HL-60/S4 treated with retinoic acid at 250 ng/mL for 4 days and 3 days (cell line): Measurements from ENCODE around the gene EFCAB11.
"Not testable (repeated sequence)": the region's sequence is repeated elsewhere in the genome, so short reads cannot be mapped to it uniquely, and the experiment has no call there.

Experiments
- in situ Hi-C: fragments of 300-500 bp; cut with MboI; formaldehyde crosslinking; loops from 2 replicates; pipeline ENCODE4 v1.7.0; 2022; ENCODE audit warnings: low sequenced_read_pairs

The EFCAB11 gene

DNA sequence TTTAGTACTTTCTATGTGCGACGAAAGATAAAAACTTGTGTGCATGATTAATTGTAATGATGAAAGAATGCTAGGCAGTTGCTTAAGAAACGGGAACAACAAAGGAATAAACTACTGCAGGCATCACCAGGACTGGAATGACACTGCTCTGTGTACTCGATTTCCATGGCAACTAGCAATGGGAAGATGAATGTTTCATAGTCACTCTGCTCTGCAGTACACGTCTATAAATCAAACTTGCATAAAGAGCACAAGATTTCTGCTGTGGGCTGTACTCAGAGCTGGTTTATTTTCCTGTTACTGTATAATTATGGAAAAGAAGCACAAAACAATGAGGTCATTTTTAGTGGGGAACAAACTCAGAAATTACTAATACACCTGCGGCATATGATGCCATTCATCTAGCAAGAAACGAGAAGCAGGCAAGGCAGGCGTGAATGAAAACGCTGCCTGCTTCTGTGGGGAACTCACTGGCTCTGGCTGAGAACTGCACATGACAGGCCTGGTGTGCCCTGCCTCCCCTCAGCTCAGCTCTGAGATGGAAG, 41.8 kb downstream of the EFCAB11 start:
- in situ Hi-C loops: loop anchor here (25.0 kb wide), 4 partner anchors 500 to 1425 kb away; partner anchors contain the start of gene FOXN3

DNA sequence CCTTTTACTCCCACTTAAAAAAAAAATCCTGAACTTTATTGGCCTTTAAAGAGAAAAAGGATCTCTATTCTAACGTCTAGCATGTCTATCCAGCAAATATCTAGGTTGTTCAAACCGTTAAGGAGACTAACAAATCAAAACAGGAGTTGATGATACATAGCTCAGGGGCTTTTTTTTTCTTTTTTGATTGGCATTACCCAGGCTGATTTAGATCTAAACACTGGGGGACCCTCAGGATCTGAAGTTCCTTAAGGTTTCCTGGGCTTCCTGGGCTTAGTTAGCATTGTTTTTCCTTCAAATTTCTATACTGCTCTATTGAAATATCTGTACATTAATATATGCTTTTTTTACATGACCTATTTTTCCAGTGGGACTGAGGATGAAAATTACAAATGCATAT, 42.3 kb downstream of the EFCAB11 start:
- in situ Hi-C loops: loop anchor here (25.0 kb wide), 4 partner anchors 500 to 1425 kb away; partner anchors contain the start of gene FOXN3

DNA sequence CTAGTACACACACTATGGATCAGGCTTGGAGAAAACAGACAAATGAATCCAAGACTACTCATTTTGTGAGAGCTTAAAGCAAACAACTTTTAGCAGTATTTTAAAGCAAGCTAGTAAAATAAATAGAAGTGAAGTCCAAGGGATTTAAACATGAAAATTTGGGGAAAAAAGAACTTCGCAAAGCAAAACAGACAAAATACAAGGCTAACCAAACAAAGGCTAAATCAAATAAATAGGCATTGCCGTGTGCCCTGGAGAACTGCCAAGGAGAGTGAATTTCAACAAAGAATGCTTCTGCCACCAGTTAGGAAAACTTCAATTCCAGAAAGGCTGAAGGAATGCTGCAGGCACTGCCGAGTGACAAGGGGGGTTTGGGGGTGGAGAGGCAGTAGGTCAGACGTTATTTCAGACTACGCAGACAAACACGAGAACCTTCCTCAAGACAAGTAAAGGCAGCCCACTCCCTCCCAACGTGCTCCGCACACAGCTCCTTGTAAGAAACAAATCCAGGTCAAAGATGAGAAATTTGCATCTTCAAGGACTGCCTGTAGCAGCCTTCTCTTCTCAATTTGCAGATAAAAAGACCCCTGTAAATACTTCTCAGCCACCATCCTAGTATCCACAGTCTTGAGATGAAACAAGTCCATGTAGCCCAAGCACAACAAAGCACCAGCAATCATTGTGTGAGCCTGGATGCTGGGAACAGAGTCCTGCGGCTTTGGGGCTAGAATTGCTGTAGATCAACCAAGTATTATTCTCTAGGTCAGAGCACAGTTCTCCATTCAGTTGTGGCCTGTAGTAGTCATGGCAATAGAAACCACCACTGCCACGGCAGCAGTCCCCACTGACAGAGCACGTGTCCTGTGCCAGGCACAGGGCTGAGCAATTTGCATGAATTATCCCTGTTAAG, 43.3 kb downstream of the EFCAB11 start:
- in situ Hi-C loops: loop anchor here (25.0 kb wide), 4 partner anchors 499 to 1424 kb away; partner anchors contain the start of gene FOXN3

- in situ Hi-C loops: loop anchor here (25.0 kb wide), 4 partner anchors 498 to 1423 kb away; partner anchors contain the start of gene FOXN3
Measured at GRCh38 chr14:89910691-89911009, 43.9 kb downstream of the EFCAB11 start.

- in situ Hi-C loops: loop anchor here (25.0 kb wide), 4 partner anchors 497 to 1422 kb away; partner anchors contain the start of gene FOXN3
Measured at GRCh38 chr14:89909586-89909985, 44.9 kb downstream of the EFCAB11 start.

DNA sequence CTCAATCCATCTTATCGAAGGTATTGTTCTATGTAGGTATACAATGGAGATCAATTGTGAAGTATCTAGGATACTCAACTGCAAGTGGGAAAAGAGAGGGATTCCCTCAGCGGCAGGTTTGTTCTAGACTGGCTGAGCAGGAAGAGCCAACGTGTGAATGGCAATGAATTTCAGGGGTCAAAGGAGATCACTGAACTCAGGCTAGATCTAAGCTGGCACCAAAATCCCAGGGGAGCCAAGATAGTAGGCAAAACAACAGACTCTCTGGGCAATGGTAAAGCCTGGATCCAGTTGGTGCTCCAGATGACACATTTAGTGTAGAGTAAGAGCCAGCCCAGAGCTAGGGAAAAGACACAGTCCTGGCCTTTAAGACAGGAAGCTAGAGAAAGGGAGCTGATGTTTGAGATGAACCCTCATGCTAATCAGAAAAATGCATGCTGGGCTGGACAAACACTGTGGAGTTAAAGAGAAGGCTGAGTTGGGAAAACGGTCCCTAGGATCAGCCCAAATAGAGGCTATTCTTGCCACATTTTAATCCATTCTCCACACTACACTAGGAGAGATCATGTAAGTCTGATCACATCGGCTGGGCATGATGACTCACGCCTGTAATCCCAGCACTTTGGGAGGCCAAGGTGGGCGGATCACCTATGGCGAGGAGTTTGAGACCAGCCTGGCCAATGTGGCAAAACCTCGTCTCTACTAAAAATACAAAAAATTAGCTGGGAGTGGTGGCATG, 45.6 kb downstream of the EFCAB11 start:
- in situ Hi-C loops: loop anchor here (25.0 kb wide), 4 partner anchors 497 to 1422 kb away; partner anchors contain the start of gene FOXN3

DNA sequence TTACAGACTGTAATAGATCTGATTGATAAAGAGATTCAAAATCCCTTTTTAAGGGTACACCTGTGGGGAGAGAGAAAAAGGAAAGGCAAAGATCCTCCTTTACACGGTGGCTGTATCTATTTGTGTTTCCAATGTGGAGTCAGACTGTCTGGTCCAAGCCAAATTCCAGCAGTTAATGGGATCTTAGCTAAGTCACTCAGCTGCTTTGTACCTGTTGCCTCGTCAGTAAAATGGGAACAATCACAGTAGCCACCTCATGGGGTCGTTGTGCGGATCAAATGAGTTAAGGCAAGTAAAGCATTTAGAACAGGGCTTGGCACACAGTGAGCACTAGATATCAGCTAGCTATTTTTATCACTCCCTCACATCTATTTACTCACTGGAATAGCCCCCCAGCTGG, 46.9 kb downstream of the EFCAB11 start:
- in situ Hi-C loops: loop anchor here (25.0 kb wide), 4 partner anchors 495 to 1420 kb away; partner anchors contain the start of gene FOXN3

DNA sequence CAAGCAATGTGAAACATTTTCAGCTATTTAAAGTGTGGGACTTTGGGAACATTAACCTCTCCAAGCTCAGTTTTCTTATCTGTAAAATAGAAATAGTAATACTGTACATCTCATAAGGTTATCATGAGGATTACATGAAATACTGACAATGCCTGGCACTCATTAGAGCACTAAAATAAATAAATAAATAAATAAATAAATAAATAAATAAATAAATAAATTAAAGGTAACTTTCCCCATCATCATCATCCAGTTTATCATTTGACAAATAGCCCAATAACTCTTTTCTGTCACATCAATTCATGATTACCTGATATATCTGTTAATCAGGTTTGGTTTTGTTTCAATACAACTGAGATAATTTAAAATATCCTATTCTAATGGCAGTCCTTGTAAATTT, 48.5 kb downstream of the EFCAB11 start:
- in situ Hi-C loops: loop anchor here (25.0 kb wide), 4 partner anchors 494 to 1419 kb away; partner anchors contain the start of gene FOXN3

DNA sequence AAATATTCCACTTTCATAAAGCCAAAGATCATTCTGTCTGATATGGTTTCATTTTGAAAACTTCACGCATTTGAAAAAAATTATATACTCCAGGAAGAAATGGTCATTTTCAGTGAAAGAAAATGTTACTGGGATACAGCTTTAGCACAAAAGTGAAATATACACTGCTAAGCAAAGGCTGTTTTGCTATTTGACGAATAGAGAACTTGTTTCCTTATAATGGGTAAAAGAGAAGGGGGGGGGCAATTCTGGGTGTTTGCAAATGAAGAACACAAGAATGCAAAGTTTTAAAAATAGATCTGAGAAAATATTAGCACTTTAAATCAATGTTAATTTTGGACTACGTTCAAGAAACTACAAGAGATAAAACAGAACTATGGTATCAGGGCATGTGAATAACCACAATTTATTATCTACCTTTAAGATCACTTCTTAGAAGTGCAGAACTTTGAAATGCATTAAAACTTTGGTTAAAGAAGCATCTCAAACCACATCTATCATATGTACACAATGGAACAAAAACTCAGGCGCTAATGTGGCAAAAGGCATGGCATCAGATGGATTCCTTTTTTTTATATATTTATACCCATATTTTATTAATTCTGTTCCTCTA, 51.1 kb downstream of the EFCAB11 start:
- in situ Hi-C loops: loop anchor here (25.0 kb wide), 4 partner anchors 491 to 1416 kb away; partner anchors contain the start of gene FOXN3

- in situ Hi-C loops: loop anchor here (25.0 kb wide), 4 partner anchors 491 to 1416 kb away; partner anchors contain the start of gene FOXN3
Measured at GRCh38 chr14:89902881-89903280, 51.6 kb downstream of the EFCAB11 start.

GRCh38 chr14:89900802-89901201, 53.7 kb downstream of the EFCAB11 start:
- in situ Hi-C loops: loop anchor here (25.0 kb wide), 4 partner anchors 489 to 1414 kb away; partner anchors contain the start of gene FOXN3

GRCh38 chr14:89899917-89900663, 54.4 kb downstream of the EFCAB11 start:
- in situ Hi-C loops: loop anchor here (25.0 kb wide), 4 partner anchors 488 to 1413 kb away; partner anchors contain the start of gene FOXN3

- in situ Hi-C loops: no loop called here
Measured at GRCh38 chr14:89899291-89899690, 55.2 kb downstream of the EFCAB11 start.

DNA sequence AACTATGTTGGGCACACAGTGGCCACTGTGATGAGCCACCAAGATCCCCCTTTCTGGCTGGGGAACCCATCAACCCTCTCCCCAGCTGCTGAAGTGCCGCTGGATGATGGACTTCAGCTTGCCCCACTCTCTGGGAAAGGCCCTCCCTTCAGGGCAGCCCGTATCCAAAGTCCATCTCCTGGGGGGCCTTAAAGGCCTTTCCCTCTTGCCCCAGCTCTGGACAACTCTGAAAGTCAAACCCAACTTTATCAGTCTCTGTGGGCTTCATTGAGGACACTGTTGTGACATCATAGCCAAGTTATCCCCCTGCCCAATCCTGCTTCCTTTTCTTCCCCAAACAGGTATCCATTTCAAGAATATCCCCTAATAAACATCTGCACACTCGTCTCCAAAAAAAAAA, 61.1 kb downstream of the EFCAB11 start:
- in situ Hi-C loops: not testable (repeated sequence)

GRCh38 chr14:89892953-89893352, 61.6 kb downstream of the EFCAB11 start:
- in situ Hi-C loops: no loop called here

DNA sequence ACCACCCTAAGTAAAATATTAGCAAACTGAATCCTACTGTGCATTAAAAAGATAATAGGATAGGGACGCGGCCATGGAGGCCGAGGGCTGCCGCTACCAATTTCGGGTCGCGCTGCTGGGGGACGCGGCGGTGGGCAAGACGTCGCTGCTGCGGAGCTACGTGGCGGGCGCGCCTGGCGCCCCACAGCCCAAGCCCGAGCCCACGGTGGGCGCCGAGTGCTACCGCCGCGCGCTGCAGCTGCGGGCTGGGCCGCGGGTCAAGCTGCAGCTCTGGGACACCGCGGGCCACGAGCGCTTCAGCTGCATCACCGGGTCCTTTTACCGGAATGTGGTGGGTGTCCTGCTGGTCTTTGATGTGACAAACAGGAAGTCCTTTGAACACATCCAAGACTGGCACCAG, 62.8 kb downstream of the EFCAB11 start:
- in situ Hi-C loops: not testable (repeated sequence)

DNA sequence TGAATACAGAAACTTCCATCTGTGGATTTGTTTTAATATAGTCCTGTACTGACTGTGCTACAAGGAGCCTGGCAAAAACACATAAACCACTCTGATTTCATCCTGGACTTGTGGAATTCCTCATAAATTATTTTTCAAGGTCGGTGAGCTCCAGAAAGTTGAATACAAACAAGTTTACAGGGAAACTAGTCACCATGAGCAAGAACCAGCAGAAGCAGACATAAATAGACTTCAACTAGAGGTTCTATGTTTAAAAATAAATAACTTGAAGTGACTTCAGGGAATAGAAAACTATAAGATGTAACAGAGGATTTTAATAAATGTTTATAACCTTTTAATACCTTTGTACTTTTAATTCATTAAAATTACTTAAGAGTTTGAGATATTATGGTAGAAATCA, 63.5 kb downstream of the EFCAB11 start:
- in situ Hi-C loops: no loop called here

- in situ Hi-C loops: no loop called here
Measured at GRCh38 chr14:89890589-89890988, 63.9 kb downstream of the EFCAB11 start.

- in situ Hi-C loops: no loop called here
Measured at GRCh38 chr14:89889626-89890025, 64.9 kb downstream of the EFCAB11 start.

DNA sequence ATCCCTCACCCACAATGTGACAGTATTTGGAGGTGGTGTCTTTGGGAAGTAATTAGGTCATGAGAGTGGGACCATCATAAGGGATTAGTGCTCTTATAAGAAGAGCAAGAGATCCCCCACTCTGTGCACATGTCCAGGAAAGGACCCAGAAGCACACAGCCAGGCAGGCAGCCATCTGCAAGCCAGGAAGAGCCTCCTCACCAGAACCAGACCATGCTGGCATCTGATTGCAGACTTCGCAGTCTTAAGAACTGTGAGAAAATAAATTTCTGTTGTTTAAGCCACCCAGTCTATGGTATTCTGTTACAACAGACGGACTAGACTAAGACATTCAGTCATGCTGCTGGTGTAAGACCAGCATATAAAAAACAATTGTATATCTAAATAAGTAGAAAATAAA, 69.8 kb downstream of the EFCAB11 start:
- in situ Hi-C loops: no loop called here
